Measurements from ENCODE around the gene CLCA2.

The CLCA2 gene

DNA sequence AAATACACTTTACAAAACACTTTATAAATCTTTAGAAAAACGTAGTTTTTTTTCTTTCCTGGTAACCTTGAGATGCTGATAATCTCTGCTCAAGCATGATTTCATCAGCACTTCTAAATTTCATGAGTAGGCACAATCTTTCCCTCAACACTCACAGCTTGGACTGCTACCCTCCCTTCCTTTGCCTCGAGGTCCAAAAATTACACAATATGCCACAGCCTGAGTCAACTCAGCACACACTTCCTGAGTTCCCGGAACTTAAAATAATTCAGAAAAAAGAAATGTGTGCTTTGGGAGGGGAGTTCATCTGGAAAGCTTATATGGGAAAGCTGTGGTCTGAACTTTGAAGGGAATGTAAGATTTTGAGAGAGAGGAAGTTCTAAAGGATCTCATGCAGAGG, 5.9 kb downstream of the CLCA2 start:
- peak; percentile 14 to 70 for DNase-seq

DNA sequence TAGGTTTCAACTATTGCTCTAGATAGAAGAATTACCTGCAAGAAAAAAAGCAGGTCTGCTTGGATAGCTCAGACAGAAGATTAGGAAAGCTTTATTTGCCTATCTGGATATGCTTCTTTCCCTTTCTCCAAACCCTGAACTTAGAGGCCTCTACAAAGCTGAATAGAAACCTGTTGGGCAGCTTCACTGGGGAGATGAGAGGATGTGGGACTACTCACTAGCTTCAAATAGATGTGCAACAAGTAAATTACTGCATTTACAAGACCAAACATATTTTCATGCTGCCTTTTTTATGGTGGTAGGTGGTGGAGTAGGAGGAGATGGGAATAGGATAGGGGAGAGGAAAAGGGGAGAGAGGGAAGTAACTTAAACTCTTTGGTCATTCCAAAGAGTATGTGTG, 6.4 kb downstream of the CLCA2 start:
- DNase-seq = no peak

DNA sequence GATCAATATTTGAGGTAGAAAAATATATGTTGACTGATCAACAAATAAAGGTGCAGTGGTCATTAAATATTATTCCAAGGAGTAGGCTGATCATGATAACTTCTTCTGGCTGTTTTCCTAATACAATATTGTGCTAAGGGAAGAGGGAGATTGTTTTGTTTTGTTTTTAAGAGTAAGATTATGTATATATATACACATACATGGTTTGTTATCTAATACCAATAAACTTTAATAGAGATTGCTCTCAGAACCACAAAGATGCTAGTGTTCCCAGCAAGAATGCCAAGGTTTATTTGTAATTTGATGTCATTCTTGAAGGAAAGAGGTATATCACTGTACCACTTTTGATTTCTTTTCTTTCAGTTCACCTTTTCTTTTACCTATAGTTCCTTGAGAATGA, 10.1 kb downstream of the CLCA2 start:
- no peak for DNase-seq

DNA sequence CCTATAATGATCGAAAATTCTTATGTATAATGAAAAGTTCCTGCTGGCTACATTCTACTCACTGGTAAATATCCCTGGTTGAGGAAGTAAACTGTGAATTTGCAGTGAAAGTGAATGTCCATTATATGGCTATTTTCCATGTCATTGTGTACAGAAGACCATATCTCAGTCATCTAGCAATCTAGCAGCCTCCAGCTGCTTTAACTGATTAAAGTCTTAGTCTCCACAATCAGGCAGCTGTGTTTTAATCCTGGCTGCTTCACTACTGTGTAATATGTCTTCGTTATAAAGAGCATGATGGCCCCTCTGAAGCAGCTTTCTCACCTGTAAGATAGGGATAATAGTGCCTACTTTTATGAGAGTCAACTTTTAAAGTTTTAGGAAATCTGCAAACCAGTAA, 11.4 kb downstream of the CLCA2 start:
- no peak for DNase-seq

DNA sequence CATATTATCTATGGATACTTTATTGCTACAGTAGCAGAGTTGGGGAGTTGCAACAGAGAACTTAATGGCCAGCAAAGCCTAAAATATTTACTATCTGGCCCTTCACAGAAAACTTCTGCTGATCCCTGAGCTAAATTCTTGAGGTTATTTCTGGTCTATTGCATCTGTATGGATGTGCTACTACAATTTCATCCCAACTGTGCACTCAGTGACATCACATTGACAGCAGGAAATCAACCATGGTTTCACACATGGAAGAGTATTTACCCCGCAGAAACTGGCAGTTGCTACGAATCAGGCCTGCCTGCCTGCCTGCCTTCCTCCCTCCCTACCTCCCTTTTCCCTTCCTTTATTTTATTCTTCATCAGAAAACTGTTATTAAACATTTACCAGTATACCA, 12.1 kb downstream of the CLCA2 start:
- no peak for DNase-seq

DNA sequence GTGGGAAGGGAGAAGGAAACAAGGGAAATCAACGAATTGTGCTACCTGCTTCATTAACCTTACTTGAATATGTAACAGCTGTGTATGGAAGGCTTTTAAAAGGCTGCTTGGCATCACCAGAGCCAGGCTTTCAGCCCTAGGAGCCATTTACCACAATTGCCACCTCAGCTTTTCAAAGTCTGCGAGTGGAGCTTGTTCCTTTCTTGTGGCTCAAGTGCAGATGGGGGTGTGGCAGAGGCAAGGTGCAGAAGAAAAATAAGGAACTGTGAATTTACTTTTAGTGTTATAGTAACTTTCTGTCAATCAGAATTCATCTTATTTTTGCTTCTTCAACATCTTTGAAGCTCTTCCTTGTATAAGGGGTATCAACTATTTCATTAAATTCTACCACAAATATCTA, 17.6 kb downstream of the CLCA2 start:
- no peak for DNase-seq

DNA sequence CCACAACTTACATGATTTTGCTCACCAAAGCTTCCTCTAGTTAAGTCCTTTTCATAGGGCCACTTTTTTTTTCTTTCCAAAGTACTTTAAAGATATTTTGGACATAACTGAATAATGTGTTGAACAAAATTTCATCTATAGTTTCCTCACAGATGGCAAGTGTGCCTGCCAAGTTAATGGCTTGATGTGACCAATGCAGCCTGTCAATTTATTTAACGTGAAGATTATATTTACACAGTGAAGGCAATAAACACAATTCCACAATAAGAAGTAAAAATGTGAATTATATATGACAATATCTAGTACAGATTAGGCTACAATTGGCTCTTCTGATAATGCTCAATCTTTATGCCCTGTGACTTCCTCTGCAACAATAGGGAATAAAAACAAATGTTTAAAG, 18.0 kb downstream of the CLCA2 start:
- DNase-seq = no peak

DNA sequence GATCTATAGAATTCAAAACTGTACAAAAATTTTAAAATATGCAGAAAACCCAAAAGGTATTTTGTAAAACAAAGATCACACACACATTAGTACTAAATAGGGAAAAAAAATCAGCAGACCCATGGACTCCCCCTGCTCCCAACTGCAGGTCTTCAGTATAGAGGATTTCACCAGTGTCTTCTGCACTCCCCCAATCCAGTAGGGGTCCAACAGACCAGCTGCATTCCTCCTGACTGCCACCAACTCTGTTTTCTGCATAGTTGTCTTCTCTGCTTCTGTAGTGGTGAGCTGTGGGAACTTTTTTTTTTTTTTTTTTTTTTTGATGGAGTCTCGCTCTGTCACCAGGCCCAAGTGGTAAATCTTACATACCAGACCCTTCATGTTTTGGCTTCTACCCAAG, 21.9 kb downstream of the CLCA2 start:
- DNase-seq = no peak

DNA sequence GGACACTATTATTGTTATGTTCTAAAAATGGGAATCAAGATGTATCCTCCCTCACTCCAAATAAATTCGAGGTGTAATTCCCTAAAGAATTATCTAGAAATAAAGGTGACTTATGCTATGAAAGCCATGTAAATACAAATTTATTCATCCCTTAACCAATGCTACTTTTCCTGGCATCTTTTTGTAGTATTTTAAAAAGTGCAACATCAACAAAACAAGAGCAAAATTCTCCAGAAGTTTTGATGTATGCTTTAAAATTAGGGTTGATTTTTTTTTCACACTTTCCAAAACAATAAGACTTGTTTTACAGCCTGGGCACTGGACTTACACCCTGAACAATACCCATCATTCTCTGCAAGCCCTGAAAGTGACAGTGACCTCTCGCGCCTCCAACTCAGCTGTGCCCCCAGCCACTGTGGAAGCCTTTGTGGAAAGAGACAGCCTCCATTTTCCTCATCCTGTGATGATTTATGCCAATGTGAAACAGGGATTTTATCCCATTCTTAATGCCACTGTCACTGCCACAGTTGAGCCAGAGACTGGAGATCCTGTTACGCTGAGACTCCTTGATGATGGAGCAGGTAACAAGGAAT, 23.3 kb downstream of the CLCA2 start:
- DNase-seq = no peak

DNA sequence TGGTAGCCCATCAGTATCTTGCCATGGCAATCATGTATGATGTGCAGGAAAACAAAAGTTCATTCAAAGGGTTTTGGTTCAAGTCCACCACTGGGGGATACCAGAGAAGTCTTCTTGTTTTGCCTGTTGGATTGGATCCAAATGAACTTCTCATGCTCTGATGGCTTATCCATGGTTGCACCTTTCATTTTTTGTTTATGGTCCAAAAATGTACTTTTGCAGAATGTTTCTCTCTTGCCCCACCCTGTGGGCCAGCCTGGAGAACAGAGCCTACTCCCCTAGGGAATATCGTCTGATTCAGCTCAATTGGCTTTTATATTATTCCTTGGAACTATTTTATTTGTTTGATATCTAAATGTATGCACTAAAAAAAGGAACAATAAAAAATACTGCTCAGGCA, 24.7 kb downstream of the CLCA2 start:
- no peak for DNase-seq

DNA sequence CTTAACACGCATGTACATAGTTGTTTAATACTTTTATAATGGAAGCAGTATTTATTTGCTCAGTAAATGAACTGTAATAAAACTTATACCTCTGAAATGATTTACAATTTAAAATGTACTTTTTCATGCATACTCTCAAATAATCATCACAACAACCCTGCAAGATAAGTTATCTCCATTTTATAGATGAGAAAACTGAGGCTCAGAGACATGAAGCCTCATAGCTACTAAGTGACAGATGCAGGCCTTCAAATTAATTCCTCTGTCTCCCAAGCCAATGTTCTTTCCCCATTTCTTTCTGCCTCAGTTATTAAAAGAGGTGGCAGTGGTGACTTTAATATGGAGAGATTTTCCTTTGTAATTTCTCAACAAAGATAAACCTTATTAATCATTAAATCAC, 25.1 kb downstream of the CLCA2 start:
- no peak for DNase-seq

DNA sequence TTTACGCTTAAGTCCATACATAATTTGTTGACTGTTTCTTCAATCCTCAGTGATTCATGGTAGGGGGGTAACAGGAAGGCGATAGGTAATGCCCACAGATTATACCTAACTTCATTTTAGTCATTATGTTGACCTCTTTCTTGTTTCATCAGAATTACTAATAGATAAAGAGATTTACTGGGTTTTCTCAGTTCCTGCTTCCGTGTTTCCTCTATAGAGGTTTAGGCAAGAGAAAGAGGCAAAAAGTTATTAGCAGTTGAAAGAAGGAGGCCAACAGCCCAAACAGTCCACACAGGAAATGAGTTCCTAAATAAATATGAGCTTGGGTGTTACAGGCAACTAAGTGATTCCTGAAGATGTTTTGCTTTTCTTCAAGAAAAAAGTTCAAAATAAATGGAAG, 26.9 kb downstream of the CLCA2 start:
- DNase-seq = no peak

DNA sequence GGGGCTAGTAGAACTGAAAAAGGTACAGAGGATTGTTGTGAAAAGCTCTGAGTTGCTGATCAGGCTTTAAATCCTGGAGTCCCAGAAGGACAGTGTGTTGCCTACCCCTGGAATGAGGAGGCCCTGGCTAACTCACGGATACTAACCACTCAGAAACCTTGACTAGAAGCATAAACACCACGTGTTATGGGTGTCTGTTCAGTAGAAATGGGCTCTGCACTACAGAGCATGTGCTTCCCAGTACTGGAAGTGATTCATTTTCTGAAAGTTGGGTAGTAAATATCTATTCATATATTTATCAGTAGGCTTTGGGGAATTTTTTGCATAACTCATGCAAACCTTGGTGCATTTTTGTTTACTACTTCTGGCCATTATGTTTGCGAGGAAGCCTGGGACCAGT, 29.7 kb downstream of the CLCA2 start:
- DNase-seq = no peak

DNA sequence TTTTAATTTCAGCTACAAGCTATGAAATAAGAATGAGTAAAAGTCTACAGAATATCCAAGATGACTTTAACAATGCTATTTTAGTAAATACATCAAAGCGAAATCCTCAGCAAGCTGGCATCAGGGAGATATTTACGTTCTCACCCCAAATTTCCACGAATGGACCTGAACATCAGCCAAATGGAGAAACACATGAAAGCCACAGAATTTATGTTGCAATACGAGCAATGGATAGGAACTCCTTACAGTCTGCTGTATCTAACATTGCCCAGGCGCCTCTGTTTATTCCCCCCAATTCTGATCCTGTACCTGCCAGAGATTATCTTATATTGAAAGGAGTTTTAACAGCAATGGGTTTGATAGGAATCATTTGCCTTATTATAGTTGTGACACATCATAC, 31.1 kb downstream of the CLCA2 start:
- DNase-seq = no peak

DNA sequence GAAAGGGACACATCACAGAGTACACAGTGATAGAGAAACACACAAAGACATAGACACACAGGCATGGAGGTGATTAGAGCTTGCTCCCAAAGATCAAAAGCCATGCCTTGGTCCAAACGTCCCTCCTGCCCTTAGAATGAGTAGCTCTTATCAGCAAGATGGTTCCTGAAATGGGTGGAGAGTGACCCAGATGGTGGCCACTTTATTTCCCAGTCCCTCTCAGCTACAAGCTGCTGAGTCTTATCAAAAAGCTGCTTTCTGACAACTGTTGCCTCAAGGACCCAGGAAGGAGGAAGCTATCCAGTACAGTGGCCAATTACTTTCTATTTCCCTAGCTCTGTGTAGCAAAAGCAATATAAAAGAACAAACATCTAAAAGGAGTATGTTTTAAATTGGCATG, 37.0 kb downstream of the CLCA2 start:
- no peak for DNase-seq

DNA sequence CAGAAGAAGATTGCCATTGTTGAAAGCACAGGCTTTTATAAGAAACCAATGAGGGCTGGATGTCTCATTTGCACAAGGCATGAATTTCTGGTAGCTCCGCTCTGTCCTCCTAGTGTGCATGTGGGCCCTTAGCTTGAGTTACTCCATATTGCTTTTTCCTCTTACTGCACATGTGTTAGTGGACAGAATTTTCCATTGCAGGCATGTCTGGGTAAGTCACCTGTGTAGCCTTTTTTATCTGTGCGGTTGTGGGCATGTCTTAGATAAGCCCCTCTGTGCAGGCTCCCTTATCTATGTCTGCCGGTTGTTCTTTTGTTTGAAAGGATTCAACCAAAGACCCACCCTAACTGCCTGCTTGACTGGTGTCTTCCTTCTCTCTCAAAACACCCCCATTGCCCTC, 37.5 kb downstream of the CLCA2 start:
- no peak for DNase-seq

DNA sequence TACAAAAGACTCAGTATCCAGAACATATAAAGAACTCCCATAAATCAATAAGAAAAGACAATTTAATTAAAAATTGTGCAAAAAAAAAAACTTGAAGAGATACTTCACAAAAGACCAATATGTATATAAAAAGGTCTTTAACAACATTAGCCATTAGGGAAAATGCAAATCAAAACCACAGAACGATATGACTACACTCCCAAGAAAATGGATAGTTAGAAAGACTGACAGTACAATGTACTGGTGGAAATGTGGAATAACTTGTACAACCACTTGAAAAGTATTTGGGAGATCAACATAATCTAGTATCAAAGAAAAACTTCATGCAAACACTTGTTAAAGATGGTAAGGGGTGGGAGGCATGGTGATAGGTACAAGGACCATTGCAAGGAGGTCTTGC, 40.8 kb downstream of the CLCA2 start:
- DNase-seq = no peak

DNA sequence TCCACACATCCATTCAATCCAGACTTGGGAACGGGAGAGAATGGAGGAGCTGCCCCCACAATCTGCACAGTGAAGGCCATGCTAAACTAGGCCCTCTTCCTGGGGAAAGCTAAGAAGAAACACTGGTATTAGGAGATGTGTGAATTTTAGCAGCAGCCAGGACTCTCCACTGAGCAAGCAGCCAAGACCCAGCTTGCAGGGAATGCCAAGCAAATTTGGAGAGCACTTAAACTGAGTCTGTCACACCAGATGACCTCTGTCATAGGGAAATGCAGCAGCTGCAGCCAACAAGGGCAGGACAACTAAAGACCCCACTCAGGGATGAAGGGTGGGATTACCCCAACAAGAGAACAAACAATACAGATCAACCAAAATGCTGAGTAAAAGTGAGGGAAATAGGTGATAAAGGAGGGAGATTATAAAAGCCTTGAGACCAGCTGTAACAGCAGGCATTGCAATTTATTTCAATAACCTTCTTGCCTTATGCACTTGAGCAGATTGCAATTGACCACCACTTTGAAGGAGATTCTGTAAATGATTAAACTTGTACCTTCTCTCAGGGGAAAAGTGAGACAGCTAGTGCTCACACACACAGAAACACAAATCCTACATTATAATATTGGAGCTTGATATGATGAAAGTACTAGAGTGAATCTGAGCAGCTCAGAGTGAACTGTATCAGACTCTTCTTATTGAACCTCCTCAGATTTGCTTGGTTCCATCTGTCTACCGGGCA, 42.3 kb downstream of the CLCA2 start:
- no peak for DNase-seq

DNA sequence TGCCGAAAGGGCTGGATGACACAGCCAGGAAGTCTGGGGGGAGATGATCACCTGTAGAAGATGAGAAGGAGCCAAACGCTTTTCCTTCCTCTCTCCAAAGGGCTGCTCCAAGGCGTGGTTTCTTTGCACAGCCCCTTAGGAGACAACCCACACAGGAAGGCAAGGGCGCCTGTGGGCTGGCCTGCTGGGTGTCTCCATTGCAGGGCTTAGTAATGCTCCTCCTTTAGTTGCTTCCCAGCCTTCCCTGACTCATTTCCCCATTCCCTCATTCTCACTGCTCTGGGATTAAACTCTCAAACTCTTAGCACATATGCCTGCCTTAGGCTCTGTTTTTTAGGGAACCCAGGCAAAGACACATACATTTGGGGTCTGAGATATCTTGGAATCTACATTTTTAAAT, 43.0 kb downstream of the CLCA2 start:
- DNase-seq = no peak

DNA sequence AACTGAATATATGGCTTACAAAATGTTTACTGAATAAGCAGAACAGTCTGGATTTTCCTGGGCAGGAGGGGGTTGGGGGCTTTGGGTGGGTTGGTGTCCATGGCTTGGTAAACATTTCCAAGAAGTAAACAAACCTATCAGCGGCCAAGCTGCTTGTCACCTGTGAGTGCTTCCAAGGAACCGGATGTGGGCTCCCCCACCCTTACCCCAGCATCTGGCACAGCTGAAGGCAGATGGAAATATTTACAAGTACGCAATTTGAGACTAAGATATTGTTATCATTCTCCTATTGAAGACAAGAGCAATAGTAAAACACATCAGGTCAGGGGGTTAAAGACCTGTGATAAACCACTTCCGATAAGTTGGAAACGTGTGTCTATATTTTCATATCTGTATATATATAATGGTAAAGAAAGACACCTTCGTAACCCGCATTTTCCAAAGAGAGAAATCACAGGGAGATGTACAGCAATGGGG, 44.6 kb downstream of the CLCA2 start, which contains the start of gene CLCA1:
Gene CLCA1, plus strand, starts transcription at position 427 of the 477 bp plus-strand sequence. Its CDS starts 45 bp downstream, at position 472.
- DNase-seq = no peak

DNA sequence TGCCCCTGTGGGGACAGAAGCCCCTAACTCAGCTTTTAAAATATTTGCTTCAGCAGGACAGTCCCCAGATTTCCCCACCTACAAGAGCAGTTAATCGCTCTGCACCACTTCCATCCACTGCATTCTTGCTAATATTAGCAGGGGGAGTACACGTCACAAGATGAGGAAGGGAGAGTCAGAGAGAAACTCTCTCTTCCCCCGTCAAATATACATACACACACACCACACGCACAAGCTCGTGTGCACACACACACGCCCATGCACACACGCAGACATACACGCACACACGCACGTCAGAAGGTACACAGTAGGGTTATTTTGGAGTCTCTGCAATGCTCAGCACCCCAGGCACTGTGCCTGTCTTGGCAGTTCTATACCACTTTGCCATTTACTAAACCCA, 46.9 kb downstream of the CLCA2 start:
- no peak for DNase-seq

DNA sequence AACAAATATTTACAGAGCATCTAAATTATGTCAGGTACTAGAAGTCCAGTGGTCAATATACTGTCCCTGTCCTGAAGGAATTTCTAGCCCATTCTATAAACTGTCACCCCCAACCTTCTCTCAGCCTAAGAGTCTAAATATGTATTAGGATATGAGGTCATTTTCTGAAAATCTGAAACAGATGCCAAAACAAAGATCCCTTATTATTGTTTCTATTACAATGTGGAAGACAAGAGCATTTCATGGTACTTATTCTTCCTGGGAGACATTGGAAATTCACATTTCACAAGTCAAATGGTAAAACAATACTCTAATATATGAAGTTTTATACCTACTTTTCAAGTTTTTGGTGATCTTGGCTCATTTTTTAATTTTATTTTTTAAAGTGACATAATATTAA, 47.3 kb downstream of the CLCA2 start:
- no peak for DNase-seq

DNA sequence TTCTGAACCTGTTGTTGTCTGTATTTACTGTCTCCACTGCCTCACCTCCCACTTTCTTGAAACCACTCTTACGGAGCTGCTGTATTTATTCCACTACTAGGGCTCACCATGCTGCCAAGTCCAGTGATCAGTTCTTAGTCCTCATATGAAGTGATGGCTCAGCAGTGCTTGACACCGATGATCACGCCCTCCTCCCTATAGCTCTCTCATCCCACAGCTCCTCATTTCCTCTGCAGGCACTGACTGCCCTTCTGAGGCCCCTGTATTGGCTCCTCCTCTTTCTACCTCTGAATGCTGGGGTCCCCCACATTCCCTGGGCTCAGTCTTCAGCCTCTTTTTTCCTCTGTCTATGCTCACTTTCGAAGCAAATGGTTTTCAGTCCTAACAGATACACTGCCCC, 48.2 kb downstream of the CLCA2 start:
- no peak for DNase-seq

DNA sequence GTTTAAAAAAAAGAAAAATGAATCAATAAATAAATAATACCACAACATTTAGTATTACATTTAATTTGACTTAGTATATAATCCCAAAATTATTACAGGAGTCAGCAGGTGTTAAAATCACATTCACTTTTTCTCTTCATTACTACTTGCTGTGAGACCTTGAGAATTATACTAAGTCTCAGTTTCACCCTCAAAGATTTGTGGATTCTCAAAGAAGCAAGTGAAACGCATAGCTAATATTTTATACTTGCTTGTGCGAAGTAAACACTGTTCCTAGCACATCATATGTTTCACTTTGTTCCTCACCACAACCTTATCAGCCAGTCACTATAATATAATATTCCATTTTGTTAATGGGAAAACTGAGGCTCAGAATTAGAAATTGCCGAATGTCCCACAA, 48.8 kb downstream of the CLCA2 start:
- DNase-seq = no peak

DNA sequence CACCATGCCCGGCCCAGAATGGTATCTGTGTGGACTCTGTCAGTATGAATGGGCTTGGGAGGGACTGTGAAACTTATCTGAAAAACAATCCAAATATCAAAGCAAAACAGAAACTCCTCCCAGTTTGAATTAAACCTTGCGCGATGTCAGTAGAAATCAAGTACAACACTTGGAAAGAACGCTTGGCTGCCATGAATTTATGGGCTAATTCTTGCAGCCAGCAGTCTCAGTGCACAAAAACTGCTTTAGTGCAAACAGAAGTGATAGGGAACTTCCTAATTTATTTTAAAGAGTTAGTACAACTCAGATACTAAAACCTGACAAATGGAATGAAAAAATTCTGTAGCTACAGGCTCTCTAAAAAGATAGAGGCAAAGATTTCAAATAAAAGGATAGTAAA, 53.3 kb downstream of the CLCA2 start:
- DNase-seq = no peak

All from SW 1271 (cell line).